Gastrocnemius medialis (tissue), 4 donors: ENCODE results near the gene ZBTB34.

Source experiments
- CTCF ChIP-seq, 5 experiments: fragments of 450-650 bp in 3 of 5; fragments of 200-600 bp in 2 of 5; sonication (generic) in 2 of 5; IDR thresholded peaks in 4 of 5; conservative IDR thresholded peaks in 1 of 5; 1 replicate in 4 of 5; 2 replicates in 1 of 5; pipeline ENCODE4 v1.5.1; 2016 to 2019; ENCODE audit warnings: antibody characterized with exemption in 5 of 5, mild to moderate bottlenecking in 3 of 5, moderate library complexity in 3 of 5
- POLR2A ChIP-seq, 2 donors: fragments of 450-650 bp; IDR thresholded peaks; one replicate each; pipeline ENCODE4 v1.6.1; 2017; ENCODE audit warnings: antibody characterized with exemption in 2 of 2, mild to moderate bottlenecking in 2 of 2, moderate library complexity in 2 of 2

- TF ChIP-seq CTCF (IDR thresholded peaks at IDR 0.05 in 4 of 5, conservative IDR thresholded peaks at IDR 0.05 in 1 of 5) (no peak), POLR2A (IDR thresholded peaks at IDR 0.05) (no peak)
These were observed 44.1 kb downstream of the ZBTB34 start for GRCh38 chr9:126904586-126904985.
